ENCODE measurements around the gene DYNC2H1. TPM values are rescaled to one million over a fixed set of nuclear protein-coding genes. Genes with fewer than 3 reads are reported as not detected.
"Not testable (repeated sequence)": the region's sequence is repeated elsewhere in the genome, so short reads cannot be mapped to it uniquely, and the experiment has no call there.

The DYNC2H1 gene
- total RNA-seq, 1 donor from 2014 or later = 25.3 TPM

DNA sequence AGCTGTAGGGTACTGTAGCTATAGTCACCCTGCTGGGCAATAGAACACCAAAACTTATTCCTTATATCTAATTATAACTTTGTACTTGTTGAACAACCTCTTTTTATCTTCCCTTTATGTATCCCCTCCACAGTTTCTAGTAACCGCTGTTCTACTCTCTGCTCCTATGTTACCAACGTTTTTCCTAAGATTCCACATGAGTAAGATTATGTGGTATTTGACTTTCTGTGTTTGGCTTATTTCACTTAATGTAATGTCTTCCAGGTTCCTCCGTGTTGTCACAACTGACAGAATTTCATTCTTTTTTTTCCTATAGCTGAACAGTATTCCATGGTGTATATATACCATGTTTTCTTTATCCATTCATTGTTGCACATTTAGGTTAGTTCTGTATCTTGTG, 258.4 kb downstream of the DYNC2H1 start:
- H3K4me3 ChIP-seq = no peak overlapping the region
- no peaks in the 10 kb centered on the region for H3K4me1 ChIP-seq
- no peaks in the 10 kb centered on the region for H3K9me3 ChIP-seq
- H3K27me3 ChIP-seq = no peaks in the 10 kb centered on the region
- no peak for DNase-seq (ENCODE audit: extremely low spot score in 2 of 2)
- TF ChIP-seq, protein P1, sequence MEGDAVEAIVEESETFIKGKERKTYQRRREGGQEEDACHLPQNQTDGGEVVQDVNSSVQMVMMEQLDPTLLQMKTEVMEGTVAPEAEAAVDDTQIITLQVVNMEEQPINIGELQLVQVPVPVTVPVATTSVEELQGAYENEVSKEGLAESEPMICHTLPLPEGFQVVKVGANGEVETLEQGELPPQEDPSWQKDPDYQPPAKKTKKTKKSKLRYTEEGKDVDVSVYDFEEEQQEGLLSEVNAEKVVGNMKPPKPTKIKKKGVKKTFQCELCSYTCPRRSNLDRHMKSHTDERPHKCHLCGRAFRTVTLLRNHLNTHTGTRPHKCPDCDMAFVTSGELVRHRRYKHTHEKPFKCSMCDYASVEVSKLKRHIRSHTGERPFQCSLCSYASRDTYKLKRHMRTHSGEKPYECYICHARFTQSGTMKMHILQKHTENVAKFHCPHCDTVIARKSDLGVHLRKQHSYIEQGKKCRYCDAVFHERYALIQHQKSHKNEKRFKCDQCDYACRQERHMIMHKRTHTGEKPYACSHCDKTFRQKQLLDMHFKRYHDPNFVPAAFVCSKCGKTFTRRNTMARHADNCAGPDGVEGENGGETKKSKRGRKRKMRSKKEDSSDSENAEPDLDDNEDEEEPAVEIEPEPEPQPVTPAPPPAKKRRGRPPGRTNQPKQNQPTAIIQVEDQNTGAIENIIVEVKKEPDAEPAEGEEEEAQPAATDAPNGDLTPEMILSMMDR (IDR thresholded peaks at IDR 0.05) = no peak
- no peak overlapping the region for H3K27ac ChIP-seq
- intact Hi-C loops (cut with DNase I) = no loop called here
- no peaks in the 10 kb centered on the region for H3K36me3 ChIP-seq

DNA sequence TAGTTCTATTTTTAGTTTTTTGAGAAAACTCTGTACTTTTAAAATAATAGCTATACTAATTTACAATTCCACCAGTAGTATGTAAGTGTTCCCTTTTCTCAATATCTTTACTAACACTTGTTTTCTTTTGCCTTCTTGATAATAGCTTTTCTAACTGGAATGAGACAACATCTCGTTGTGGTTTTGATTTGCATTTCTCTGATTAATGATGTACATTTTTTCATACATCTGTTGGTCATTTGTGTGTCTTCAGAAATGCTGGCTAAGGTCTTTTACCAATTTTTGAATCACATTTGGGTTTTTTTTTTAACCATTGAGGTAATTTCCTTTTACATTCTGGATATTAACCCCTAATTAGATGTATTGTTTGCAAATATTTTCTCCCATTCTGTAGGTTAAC, 258.9 kb downstream of the DYNC2H1 start:
- Histone ChIP-seq H3K27ac (no peak overlapping the region), H3K9me3 (no peaks in the 10 kb centered on the region), H3K4me1 (no peaks in the 10 kb centered on the region), H3K4me3 (no peak overlapping the region), H3K27me3 (no peaks in the 10 kb centered on the region), H3K36me3 (no peaks in the 10 kb centered on the region)
- intact Hi-C loops (cut with DNase I) = no loop called here
- DNase-seq (ENCODE audit: extremely low spot score in 2 of 2) = no peak
- no peak for TF ChIP-seq POLR2A (IDR thresholded peaks at IDR 0.05)

DNA sequence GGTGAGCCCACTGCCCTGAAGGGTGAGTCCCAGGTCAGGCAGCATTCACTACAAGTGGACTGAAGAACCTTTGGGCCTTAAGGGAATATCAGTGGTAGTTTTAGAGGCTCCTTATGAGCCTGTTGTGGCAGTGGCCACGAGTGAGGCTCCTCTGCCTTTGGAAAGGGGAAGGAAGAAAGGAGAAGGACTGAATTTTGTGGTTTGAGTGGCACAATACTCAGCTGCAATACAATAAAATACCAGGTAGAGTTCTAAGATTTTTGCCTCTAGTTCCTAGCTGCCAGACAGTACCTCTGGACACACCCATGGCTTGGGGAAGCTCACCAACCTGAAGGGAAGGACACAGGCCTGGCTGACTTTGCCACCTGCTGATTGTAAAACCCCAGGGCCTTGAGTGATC, 260.9 kb downstream of the DYNC2H1 start:
- no peaks in the 10 kb centered on the region for H3K36me3 ChIP-seq
- H3K27ac ChIP-seq = no peak overlapping the region
- H3K9me3 ChIP-seq = no peaks in the 10 kb centered on the region
- H3K4me3 ChIP-seq = no peak overlapping the region
- TF ChIP-seq POLR2AphosphoS5 (IDR thresholded peaks at IDR 0.05; ENCODE audit: insufficient read depth in 1 of 2, low read depth in 1 of 2) (no peak), POLR2A (IDR thresholded peaks at IDR 0.05) (no peak)
- TF ChIP-seq, protein P1 (IDR thresholded peaks at IDR 0.05) = no peak
- no peaks in the 10 kb centered on the region for H3K4me1 ChIP-seq
- H3K27me3 ChIP-seq = no peaks in the 10 kb centered on the region
- no peak for DNase-seq (ENCODE audit: extremely low spot score in 2 of 2)
- intact Hi-C loops (cut with DNase I) = no loop called here

DNA sequence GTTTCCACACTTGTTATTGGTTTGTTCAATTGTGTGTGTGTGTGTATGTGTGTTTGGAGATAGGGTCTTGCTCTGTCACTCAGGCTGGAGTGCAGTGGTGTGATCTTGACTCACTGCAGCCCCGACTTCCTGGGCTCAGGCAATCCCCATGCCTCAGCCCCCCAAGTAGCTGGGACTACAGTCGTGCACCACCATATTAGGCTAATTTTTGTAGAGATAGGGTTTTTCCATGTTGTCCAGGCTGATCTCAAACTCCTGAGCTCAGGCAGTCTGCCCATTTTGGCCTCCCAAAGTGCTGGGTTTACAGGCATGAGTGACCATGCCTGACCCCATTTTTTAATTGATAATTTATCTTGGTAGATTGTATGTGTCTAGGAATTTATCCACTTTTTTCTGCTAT, 263.7 kb downstream of the DYNC2H1 start:
- TF ChIP-seq POLR2AphosphoS5 (IDR thresholded peaks at IDR 0.05; ENCODE audit: insufficient read depth in 1 of 2, low read depth in 1 of 2) = no peak
- no peak for TF ChIP-seq POLR2A (IDR thresholded peaks at IDR 0.05)
- TF ChIP-seq, protein P1 (IDR thresholded peaks at IDR 0.05) = no peak
- no peaks in the 10 kb centered on the region for H3K36me3 ChIP-seq
- intact Hi-C loops (cut with DNase I) = no loop called here
- DNase-seq (ENCODE audit: extremely low spot score in 2 of 2) = no peak
- no peak overlapping the region for H3K27ac ChIP-seq
- no peak overlapping the region for H3K4me3 ChIP-seq
- no peaks in the 10 kb centered on the region for H3K4me1 ChIP-seq
- no peaks in the 10 kb centered on the region for H3K9me3 ChIP-seq
- no peaks in the 10 kb centered on the region for H3K27me3 ChIP-seq

DNA sequence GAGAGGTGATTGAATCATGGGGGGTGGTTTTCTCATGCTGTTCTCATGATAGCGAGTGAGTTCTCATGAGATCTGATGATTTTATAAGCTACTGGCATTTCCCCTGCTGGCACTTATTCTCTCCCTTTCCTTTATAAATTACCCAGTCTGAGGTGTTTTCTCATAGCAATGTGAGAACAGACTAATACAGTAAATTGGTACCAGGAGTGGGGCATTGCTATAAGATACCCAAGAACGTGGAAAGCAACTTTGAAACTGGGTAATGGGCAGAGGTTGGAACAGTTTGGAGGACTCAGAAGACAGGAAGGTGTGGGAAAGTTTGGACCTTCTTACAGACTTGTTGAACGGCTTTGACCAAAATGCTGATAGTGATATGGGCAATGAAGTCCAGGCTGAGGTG, 265.0 kb downstream of the DYNC2H1 start:
- H3K4me1 ChIP-seq; intact Hi-C loops (cut with DNase I); H3K36me3 ChIP-seq; H3K9me3 ChIP-seq; H3K27me3 ChIP-seq; H3K27ac ChIP-seq; H3K4me3 ChIP-seq; DNase-seq (ENCODE audit: extremely low spot score in 2 of 2): not testable (repeated sequence)

DNA sequence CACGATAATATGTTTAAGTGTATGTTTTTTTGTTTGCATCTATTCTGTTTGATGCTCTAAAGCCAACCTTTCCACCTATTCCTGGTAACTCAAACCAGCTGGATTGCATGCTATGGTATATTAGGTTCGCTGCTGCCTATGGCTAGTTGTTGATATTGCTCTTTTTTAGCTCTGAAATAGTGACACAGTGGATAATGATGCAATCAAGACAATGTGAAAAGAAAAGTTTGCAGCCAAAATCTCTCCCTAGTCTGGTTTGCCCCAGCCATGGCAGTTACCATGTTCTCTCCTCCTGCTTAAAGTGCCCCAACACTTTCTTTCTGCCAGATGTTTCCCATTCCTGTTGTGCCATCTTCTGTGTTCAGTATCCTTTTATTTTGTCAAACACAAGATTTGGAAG, 269.7 kb downstream of the DYNC2H1 start:
- no peak overlapping the region for H3K4me3 ChIP-seq
- intact Hi-C loops (cut with DNase I) = no loop called here
- DNase-seq (ENCODE audit: extremely low spot score in 2 of 2) = no peak
- H3K27me3 ChIP-seq = no peaks in the 10 kb centered on the region
- no peak overlapping the region for H3K27ac ChIP-seq
- H3K4me1 ChIP-seq = no peaks in the 10 kb centered on the region
- no peaks in the 10 kb centered on the region for H3K36me3 ChIP-seq
- TF ChIP-seq, protein P1 (IDR thresholded peaks at IDR 0.05) = no peak
- no peak for TF ChIP-seq POLR2A (IDR thresholded peaks at IDR 0.05)
- no peaks in the 10 kb centered on the region for H3K9me3 ChIP-seq
